ENCODE data around the gene CHRNA4.

GRCh38 chr20:63326314-63327230, 34.6 kb downstream of the CHRNA4 start:
- TF ChIP-seq POLR2A (IDR thresholded peaks at IDR 0.05): no peak
- TF ChIP-seq CTCF (IDR thresholded peaks at IDR 0.05): no peak
